ENCODE data around the gene DNAJC11.
A peak's percentile ranks its signal among the peaks of the same experiment; 100 is the strongest.
"Not testable (repeated sequence)": the region's sequence is repeated elsewhere in the genome, so short reads cannot be mapped to it uniquely, and the experiment has no call there.

The DNAJC11 gene

GRCh38 chr1:6623269-6623965 is 78.2 kb downstream of the DNAJC11 start:
- no peak for DNase-seq (ENCODE audit: low spot score)

GRCh38 chr1:6622396-6623152 is 79.0 kb downstream of the DNAJC11 start:
- DNase-seq (ENCODE audit: low spot score): no peak

DNA sequence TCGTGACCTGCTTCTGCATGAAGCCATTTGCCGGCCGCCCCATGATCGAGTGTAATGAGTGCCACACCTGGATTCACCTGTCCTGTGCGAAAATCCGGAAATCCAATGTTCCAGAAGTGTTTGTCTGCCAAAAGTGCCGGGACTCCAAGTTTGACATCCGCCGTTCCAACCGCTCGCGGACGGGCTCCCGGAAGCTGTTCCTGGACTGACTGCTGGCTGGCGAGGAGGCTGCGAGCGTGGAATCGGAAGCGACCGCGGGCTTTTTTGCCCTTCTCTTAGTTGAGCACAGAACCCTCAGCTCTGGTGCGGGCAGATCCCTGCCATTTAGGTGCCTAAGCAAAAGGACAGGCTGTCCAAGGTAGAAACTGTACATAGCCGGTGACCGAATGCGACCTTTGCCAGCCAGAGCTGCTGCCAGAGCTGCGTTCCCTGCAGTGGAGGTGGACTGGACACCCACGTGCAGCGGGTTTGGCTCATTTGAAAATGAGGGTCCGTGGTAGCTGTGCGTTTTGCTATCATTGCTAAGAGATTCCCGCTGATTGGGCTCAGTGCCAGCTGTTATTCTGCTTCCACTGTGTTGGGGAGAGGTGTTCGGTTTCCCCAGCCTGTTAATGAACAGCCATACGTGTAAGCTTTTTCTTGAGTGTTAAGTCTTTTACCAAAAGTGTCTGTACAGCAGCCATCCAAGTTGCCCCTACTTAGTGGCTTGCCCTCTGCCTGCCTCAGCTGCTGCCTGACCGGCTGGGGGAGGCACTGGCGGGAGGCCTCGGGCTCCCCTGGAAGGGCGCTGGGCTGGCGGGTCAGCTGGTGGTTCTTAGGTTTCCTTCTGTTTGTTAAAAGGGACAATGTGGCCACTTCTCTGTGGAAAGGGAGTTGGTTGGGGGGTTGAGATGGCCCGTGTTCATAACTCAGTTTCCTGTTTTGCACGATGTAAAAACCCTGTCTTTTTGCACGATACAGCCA is 79.9 kb downstream of the DNAJC11 start:
- DNase-seq (ENCODE audit: low spot score): no peak

DNA sequence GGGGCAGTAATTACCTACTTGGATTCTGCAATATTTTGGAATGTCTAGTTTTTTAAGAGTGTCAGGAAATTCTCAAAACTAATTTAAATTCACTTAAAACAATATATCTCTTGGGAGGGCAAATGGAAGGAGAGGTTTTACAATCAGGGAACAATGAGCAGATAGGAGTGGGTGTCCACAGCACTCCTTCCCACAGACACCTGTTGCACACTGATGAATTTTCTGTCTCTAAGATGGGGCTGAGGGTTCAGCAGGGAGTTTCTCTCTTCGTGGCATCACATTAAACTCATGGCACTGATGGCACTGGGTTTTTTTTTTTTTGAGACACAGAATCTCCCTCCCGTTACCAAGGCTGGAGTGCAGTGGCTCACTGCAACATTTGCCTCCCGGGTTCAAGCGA is 82.6 kb downstream of the DNAJC11 start:
- no peak for DNase-seq (ENCODE audit: low spot score)

GRCh38 chr1:6614929-6615785 is 86.5 kb downstream of the DNAJC11 start:
- DNase-seq (ENCODE audit: low spot score): no peak

DNA sequence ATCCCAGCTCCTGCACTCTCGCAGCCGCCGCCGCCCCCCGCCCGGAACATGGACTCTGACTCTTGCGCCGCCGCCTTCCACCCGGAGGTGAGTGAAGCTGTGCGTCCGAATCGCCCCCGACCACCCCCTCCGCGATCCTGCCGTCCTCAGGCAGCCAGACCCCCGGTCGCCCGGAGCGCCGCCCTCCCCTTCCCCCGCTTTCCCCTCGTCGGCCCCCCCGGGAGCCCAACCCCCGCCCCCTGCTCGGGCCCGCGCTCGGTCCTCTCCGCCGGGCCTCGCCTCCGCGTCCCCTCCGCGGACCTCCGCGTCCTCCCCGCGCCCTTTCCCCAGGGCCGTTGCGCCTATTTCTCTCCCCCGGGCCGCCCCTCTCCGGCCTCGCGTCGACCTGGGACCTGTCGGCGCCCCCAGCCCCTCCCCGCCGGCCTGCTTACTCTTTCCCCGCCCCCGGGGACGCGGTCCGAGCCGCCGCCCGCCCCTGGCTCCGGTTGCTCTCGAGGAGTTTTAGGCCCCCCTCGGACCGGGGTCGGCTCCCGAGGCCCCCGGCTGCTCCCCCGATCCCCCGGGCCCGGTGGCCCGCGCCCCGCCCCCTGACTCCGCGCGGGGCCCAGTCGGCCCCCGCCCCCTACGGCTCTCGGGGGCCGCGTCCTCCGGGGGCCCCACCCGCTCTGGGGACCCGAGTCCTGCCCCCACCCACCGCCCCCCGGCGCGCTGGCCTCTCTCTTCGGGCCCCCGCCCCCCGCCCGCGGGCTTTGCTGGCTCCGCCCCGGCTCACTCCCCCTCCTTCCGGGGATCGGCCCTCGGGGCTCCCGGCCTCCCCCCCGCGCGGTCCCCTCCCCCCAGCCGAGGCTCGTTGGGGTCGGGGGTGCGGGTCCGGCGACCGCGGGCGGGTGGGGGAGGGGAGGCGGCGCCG is 87.3 kb downstream of the DNAJC11 start:
- DNase-seq (ENCODE audit: low spot score): peak; percentile 80

DNA sequence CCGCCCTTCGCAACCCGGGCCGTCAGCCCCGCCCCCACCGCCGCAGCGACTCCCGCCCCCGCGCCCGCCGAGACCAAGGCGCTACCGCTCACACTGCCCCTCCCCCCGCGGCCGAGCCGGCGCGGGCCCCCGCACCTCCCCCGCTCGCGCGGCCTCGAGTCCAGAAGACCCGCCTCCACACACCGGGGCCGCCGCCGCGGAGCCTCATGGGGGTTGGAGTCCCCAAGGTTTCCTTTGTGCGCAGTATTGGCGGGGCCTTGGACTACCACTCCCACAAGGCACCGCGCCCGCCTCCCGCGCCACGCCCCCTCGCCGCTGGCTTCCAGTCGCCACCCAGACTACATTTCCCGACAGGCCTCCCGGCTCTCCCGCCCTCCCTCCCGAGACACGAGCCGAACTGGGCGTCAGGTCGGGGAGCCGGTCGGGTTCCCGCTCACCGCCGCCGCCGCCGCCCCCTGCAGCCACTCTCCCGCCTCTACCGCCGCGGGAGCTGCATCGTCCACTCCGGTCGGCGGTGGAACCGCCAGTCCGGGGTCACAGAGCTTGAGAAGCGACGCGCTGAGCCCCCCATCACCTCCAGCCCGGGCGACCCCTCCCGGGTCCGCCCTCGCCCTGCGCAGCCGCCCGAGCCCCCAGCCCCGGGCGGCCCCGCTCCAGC is 88.1 kb downstream of the DNAJC11 start, which contains the start of gene PHF13:
Gene PHF13 (plus strand): TSS at position 371 of the 658 bp plus-strand sequence. CDS start 336 bp downstream, outside the sequence.
- DNase-seq (ENCODE audit: low spot score): peak; percentile 98

DNA sequence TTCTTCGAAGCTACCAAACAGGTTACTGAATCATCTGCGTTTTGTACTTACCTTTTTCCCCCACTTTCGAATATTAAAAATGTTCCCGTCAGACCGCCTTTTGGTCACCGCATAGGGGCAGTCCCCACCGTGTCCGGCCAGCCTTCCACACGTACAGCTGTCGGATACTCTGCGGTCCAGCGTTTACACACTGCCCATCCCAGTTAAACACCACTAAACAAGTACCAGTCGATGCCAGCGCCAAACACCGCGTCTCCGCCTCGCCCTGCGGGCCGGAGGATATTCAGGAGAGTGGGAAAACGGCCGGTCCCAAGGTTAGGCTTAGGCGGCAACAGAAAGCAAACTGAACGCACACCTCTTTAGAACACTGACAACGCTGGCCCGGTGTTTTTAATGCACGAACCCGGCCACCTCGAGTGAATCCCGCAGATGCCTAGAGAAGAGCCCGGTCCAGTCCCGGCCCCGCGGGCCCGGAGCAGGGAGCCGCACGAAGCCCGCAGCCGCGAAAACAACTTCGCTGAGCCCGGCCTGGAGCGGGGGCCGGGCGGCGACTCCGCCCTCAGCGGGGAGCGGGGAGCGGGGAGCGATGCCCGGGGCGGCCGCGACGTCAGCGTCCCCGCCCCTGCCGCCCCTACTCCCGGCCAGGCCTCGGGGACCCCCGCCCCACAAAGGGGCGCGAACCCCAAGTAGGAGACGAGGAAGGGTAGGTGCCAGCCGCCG is 88.8 kb downstream of the DNAJC11 start:
- peak; percentile 87 for DNase-seq (ENCODE audit: low spot score)

DNA sequence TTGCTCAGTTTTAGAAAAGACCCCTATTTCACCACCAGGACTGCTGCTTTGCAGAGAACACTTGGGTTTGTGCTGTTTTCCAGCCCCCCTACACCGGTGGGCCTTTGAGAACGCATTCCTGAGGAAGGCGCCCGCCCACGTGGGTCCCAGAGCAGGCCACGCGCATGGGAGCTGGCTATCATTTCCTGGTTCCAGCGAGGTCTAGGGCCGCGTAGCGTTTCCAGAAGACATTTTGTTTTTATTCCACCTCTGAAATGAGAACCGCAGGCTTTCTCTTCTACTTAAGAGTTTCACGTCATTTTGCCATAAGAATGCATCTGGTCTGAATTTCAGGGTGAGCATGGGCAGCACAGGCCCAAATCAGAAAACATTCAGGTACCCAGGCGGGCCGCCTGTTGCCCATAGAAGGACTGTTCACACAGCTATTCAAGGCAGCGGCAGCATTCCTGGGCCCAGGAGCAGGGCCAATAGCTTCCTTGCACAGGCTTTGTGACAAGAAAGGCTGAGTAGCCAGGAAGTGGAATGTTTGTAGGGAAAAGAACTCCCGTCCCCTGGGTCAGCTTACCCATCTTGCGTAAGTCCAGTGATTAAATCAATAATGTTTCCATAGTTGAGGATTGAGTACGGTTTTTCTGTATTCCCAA is 97.6 kb downstream of the DNAJC11 start:
- no peak for DNase-seq (ENCODE audit: low spot score)

DNA sequence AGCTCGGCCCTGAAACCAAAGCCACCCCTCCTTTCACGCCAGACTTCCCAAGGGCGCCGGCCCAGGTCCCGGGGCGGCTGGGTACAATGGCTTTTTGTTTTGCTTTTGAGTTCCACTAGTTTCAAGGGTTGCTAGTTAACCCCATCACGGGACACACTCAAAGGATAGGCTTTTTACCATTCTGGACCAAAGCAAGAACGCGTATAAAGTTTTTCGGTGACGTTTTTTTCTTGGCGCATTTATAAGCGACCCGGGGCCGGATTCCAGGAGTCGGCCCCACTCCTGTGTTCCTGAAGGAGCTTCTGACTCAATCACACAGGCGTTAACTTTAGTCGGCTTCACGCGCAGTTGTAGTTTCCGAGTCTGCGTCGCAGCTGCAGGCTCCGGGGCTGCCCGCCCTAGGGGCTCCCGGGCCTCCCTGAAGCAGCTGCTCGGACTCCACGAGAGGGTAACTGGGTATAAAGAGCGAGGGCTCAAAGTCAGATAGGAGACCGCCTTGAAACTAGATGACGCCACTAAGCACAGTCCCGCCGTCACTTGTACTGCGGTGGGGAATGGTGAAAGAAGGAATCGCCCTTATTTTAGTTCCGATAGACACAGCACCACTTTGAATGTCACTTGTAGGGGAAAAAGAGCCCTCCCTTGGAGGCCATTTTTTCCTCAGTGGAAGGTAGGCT is 98.2 kb downstream of the DNAJC11 start:
- DNase-seq (ENCODE audit: low spot score): no peak

GRCh38 chr1:6602669-6603237 is 98.9 kb downstream of the DNAJC11 start, which contains the start of gene KLHL21:
KLHL21 (minus strand) TSS chr1:6602869; CDS start chr1:6602817, 52 bp downstream.
- peak; percentile 92 for DNase-seq (ENCODE audit: low spot score)

DNA sequence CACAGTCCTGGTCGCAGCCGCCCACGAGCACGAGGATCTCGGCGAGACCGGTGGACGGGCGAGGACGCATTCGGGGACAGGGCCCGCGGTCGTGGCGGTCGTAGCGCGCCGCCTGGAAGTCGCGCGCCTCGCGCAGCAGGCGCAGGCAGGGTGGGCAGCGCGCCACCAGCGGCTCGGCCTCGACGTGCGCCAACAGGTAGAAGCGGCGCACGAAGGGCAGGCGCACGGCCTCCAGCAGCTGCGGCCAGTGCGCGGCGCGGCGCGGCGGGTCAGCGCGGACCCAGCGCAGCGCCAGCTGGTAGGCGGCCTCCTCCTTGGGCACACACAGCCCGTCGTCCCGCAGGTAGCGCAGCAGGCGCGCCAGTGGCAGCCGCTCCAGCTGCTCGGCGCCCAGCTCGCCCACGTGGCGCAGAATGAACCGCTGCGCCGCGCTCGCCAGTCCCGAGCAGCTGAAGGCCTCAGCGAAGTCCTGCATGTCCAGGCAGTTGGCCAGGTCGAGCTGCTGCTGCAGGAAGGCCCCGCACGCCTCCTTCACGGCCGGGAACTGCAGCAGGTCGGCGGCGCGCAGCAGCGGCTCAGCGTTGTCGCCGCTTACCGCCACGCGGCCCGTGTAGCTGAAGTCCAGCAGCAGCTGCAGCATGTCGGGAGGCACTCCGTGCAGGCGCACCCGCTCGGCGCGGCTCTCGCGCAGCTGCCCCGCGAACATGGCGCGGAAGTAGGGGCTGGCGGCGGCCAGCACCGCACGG is 99.5 kb downstream of the DNAJC11 start:
- peak; percentile 74 for DNase-seq (ENCODE audit: low spot score)

- peak; percentile 58 for DNase-seq (ENCODE audit: low spot score)
These were observed 100.3 kb downstream of the DNAJC11 start for GRCh38 chr1:6601049-6601922.

- peak; percentile 57 for DNase-seq (ENCODE audit: low spot score)
These were observed 101.1 kb downstream of the DNAJC11 start for GRCh38 chr1:6600410-6601048.

DNA sequence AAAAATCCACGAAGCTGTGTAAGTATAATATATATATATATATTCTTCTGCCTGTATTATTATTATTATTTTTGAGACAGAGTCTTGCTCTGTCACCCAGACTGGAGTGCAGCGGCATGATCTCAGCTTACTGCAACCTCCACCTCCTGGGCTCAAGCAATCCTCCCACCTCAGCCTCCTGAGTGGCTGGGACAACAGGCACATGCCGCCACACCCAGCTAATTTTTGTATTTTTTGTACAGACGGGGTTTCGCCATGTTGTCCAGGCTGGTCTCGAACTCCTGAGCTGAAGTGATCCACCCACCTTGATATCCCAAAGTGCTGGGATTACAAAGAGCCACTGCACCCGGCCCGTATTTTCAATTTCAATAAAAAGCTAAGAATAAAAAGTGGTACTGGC is 101.6 kb downstream of the DNAJC11 start:
- not testable (repeated sequence) for DNase-seq (ENCODE audit: low spot score)

Measured in D341Med (cell line).